HG03442 (cell line): ENCODE data around the gene RAG1.

Experiments
- ATAC-seq: cut with Tn5 transposase; IDR thresholded peaks from one replicate; pipeline ENCODE4 v1.9.1; 2021; ENCODE audit warnings: mild to moderate bottlenecking, moderate library complexity; ENCODE audit not compliant: unreplicated experiment

RAG1 gene

DNA sequence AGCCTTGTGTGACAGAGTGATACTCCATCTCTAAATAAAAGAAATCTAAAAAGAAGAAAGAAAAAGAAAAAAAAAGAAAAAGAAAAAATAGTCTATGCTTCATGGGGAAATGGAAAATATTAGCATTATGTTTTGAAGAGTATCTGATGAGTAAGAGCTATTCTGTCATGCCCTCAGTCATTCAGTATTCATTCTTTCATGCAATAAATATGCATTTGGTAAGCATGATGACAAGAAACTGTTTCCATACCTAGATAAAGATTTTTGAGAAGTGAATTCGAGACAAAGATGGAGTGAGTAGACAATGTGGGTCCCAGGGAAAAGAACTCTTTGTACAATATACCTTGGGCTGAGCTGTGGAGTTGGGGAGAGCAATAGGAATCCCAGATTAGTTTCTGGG is 20.3 kb downstream of the RAG1 start:
- no peak for ATAC-seq

GRCh38 chr11:36590513-36590912 is 22.7 kb downstream of the RAG1 start:
- ATAC-seq = no peak

DNA sequence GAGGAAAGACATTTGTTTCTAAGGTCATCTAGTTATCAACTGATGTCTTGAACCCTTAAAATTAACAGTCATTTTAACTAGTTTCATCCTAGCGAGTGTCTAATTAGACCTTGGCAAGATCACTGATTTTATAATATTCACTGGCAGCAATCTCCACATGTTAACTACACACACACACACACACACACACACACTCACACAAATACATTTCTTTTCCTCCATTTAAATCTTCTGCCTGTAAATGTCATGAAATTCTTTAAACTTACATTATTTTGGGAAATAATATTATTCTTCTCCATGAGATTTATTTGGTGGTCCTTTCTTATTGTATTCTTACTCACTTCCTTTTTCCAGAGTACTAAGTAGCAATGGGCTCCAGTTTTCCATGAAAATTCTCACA is 23.6 kb downstream of the RAG1 start:
- no peak for ATAC-seq

GRCh38 chr11:36594316-36594989 is 26.6 kb downstream of the RAG1 start, which contains the start of gene IFTAP:
TSS of gene IFTAP (plus strand) at chr11:36594502. CDS start at chr11:36610104, 15,602 bp downstream.
- ATAC-seq = peak; percentile 95

DNA sequence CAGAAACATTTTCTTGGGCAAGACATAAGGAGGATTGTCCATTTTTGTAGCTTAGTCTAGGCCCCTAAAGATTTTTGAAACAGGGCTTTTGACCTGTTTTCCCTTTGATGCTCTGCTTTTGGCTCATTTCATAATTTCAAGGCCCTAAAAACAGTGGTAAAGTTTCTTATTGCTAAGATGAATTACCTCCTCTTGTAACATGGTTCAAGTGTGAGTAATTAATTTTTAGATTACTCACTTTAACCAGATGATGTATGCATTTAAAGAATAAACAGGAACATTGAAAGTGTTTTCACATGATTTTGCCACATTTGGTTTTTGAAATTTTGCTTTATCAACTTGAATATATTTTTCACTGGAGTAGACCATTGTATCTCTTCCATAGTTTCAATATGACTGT is 29.1 kb downstream of the RAG1 start:
- ATAC-seq = no peak

DNA sequence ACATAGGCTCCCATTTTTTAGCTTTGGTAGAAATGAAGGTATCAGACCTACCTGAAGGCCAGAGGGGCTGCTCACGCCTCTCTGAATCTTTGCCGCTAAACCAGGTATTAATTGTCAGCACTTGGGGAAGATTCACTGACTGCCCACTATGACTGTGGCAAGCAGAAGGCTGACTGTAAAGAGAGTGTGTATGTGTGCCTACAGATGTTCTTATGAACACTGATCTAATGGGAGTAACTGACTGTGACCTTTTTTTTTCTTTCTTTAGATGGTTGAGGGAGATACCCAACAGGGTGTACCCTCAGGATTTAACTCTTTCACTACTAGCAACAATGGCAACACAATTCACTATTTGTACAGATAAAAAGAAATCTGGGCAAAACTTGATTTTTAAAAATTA is 30.2 kb downstream of the RAG1 start, which contains the start of gene RAG2:
Gene RAG2, minus strand, starts transcription at position 186 of the 400 bp plus-strand sequence. CDS start 4,068 bp downstream, outside the sequence.
- ATAC-seq = no peak

- ATAC-seq = no peak
These were observed 32.4 kb downstream of the RAG1 start for GRCh38 chr11:36600180-36600579.

- no peak for ATAC-seq
These were observed 33.3 kb downstream of the RAG1 start for GRCh38 chr11:36601155-36601554.

- ATAC-seq = no peak
These were observed 34.3 kb downstream of the RAG1 start for GRCh38 chr11:36602135-36602534.

DNA sequence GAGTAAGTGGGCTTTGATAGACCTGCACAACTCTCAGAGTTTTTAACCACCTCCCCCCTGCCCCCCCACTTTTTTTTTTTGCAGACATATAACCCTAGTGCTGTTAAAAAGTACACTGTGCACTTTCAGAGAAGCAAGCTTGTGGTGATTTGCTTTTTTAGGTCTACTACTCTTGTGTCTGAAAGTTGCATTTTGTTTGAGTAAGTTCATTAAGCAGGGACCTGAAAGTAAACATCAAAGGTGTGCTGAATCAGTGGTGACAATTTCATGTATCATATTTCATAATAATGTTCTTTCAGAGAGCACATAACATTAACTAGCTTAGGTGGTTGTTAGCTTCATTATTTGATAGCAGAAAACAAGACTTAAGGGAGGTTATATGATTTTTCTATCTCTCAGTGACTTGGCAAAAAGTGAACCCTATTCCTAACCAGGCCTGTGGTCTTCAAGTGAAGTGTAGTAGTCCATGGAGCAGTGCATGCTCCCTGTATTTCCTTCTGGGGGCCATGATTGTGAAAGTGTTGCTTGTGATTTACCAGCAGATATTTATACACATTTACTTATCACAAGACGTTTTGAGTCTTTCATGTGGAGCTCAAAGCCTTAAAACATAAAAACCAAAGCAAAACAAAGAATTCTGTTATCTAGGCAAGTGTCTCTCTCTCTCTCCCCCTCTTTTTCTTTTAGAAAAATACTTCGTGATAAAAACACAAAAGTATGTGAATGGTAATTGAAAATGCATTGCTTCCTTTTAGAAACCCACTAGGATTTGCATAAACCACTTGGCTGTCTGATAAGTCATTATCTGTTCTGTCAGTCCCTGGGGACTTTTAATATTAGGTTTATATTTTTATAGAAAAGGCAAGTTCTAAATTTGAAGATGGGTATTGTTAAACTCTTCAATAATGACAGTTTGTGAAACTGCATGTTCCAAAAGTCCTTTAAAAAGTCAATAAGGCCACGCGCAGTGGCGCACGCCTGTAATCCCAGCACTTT is 37.7 kb downstream of the RAG1 start:
- peak; percentile 73 for ATAC-seq

GRCh38 chr11:36608491-36609199 is 40.8 kb downstream of the RAG1 start:
- no peak for ATAC-seq

- no peak for ATAC-seq
These were observed 41.6 kb downstream of the RAG1 start for GRCh38 chr11:36609383-36609782.

DNA sequence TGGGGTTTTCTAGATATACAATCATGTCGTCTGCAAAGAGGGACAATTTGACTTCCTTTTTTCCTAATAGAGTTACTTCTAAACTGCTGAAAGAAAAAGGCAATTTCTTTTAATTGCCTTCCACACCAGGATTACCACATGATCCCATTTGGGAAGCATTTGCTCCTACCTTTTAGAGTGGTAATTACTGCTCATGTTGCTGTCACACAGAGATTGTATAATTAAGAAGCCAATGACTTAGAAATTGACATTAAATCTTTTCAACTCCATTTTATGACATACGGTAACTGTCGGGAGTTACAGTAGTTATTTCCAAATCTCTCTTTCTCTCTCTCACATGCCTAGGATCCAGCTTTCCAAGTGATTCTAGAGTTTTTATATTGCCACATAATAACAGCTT is 48.0 kb downstream of the RAG1 start:
- no peak for ATAC-seq

GRCh38 chr11:36617543-36618362 is 49.9 kb downstream of the RAG1 start:
- ATAC-seq = no peak

DNA sequence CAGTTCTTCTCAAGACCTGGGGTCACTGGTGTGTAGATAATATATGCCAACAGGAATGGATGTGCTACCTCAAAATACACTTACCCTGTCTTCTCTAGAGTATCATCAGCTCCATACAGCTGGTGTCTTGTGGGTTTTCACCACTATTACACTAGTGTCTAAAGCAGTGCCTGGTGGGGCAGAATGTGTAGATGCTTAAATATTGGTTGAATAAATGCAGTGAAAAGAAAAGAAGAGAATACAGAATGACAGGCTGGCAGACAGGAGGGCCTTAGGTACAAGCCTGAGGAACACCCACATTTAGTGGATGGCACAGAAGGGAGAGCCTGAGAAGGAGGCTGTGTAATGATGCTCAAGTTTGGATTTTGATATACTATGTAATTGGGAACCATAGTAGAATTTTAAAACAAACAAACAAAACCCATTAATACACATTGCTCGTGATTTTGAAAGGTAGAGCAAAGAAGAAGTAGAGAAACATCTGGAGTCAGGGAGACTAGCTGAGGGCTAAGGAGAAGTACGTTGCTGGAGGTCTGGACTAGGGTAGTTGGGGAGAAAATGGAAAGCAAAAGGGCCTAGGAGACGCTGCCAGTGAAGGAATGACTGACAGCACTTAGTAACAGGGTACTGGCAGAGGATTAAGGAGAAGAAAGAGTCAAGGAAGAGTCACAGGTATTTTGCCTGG is 50.7 kb downstream of the RAG1 start:
- ATAC-seq = no peak

GRCh38 chr11:36619502-36619901 is 51.7 kb downstream of the RAG1 start:
- no peak for ATAC-seq

DNA sequence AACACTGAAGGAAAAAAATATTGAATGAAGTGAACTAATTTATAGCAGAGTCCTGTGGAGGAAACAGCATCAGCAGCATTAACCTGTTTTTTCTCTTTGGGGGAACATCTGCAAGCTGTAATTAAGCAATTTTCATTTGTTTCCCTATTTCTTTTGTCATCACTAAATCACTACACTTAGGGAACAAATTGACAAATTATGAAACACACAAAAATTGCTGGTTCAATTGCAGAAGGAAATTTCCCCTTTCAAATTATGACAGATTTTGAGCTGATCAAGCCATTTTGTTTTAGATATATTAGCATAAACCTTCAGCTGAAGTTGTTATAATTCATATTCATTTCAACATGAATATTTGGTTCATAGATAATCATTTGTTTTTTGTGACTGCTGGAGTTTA is 52.4 kb downstream of the RAG1 start:
- ATAC-seq = no peak

GRCh38 chr11:36622431-36623136 is 54.8 kb downstream of the RAG1 start:
- ATAC-seq = peak; percentile 75

GRCh38 chr11:36623494-36623893 is 55.7 kb downstream of the RAG1 start:
- ATAC-seq = no peak
